Heart left ventricle (tissue), 16 donors: ENCODE data around the gene MRM2. TPM values are rescaled to one million over a fixed set of nuclear protein-coding genes. Genes with fewer than 3 reads are reported as not detected.

Experiments
- ATAC-seq, 4 donors: fragments of 200-7000 bp; cut with Tn5 transposase; one replicate each; pipeline ENCODE4 v1.9.1; 2020 to 2022; ENCODE audit warnings: moderate library complexity in 4 of 4, mild to moderate bottlenecking in 3 of 4, moderate number of reproducible peaks in 1 of 4
- DNase-seq, 5 donors: peaks; one replicate each; pipeline ENCODE4 v3.0.0-alpha.2; 2020
- H3K27ac ChIP-seq, 12 donors: fragments of 200-600 bp; sonication (generic) in 4 of 12; one replicate each; pipeline versions ENCODE4 v1.5.0 to v1.8.0; 2016 to 2022; ENCODE audit warnings: mild to moderate bottlenecking in 2 of 12
- H3K27me3 ChIP-seq, 9 donors: fragments of 200-600 bp; sonication (generic) in 2 of 9; one replicate each; pipeline versions ENCODE4 v1.5.1 to v1.8.0; 2016 to 2022; ENCODE audit warnings: mild to moderate bottlenecking in 3 of 9
- H3K36me3 ChIP-seq, 9 donors: fragments of 200-600 bp; sonication (generic) in 2 of 9; one replicate each; pipeline versions ENCODE4 v1.5.0 to v1.8.0; 2018 to 2022; ENCODE audit warnings: mild to moderate bottlenecking in 2 of 9
- H3K4me1 ChIP-seq, 12 donors: fragments of 200-600 bp; sonication (generic) in 4 of 12; one replicate each; pipeline versions ENCODE4 v1.5.0 to v1.8.0; 2016 to 2022; ENCODE audit warnings: mild to moderate bottlenecking in 3 of 12
- H3K4me3 ChIP-seq, 12 donors: fragments of 200-600 bp; sonication (generic) in 4 of 12; one replicate each; pipeline versions ENCODE4 v1.5.0 to v1.8.0; 2017 to 2022; ENCODE audit warnings: mild to moderate bottlenecking in 9 of 12, moderate library complexity in 4 of 12
- H3K9me3 ChIP-seq, 12 donors: fragments of 200-600 bp; sonication (generic) in 4 of 12; one replicate each; pipeline versions ENCODE4 v1.5.0 to v1.8.0; 2016 to 2022; ENCODE audit warnings: mild to moderate bottlenecking in 1 of 12
- CTCF ChIP-seq, 12 donors: fragments of 200-600 bp; sonication (generic) in 4 of 12; IDR thresholded peaks; one replicate each; pipeline versions ENCODE4 v1.5.0 to v1.8.0; 2018 to 2022; ENCODE audit warnings: antibody characterized with exemption in 12 of 12, mild to moderate bottlenecking in 5 of 12
- POLR2A ChIP-seq, 2 donors: fragments of 450-650 bp; IDR thresholded peaks; one replicate each; pipeline ENCODE4 v1.6.1; 2017; ENCODE audit warnings: antibody characterized with exemption in 2 of 2, mild to moderate bottlenecking in 2 of 2, moderate library complexity in 2 of 2
- WGBS, 4 donors: extraction: QIAGEN DNeasy Blood & Tissue Kit in 2 of 4; methylation state at CpG; one replicate each; pipeline versions ENCODE4 v1.1.5 to v1.1.7; 2013 to 2018; 5-methylcytosine and 5-hydroxymethylcytosine counted together
- intact Hi-C, 10 donors: fragments of 100-400 bp; cut with DNase I; formaldehyde crosslinking; loops; one replicate each; pipeline versions ENCODE4 v1.11.1 to v1.14.2; 2022
- polyA plus RNA-seq, 2 donors: library from polyadenylated mRNA; stranded (reverse); fragments of 200-250 nt; gene quantifications; one replicate each; pipeline ENCODE4 v1.2.3, GENCODE V29; 2013
- total RNA-seq, 9 donors: library from RNA; depleted of rRNA in 2 of 9; stranded (reverse); fragments of >200 nt in 2 of 9; fragmentation: NEBNext Ultra II Directional in 3 of 9; extraction: Animal tissue kit (Norgen Biotek cat#: 25700) in 3 of 9; gene quantifications; one replicate each; pipeline versions ENCODE4 v1.1.0 to v1.2.4, GENCODE V29; 2016 to 2023
- donor health status: ischemic (EF 13 %, LVEDD 7.1; RV severe dilation, severe dysfunction).
- donor health status: healthy with polysubstance abuse.
- donor health status: DM: no; HTN: yes; CAD: no.
- donor health status: DM: no; HTN: no; CAD: no.
- donor health status: ischemic (EF 25% LVEDD 6.9; RV normal size, moderate dysfunction).
- donor health status: ischemic (EF 25% LVEDD 5.7; RV mildly dilated, moderate dysfunction).
- donor health status: healthy.
- donor health status: DM: yes; HTN: yes; CAD: no.
- donor health status: ischemic (EF 35%, LVEDD 5.7; RV mildly dilated, moderate dysfunction).
- donor health status: nonischemic (EF 11% LVEDD 7.7; RV severe dilation, severe dysfunction).
- donor health status: DM: yes; HTN: yes; CAD: no.
- donor health status: PGD.
- donor health status: ischemic (EF 29% LVEDD 5.4; RV normal size, mild dysfunction).
- donor health status: nonischemic (EF 23%, LVEDD 6.1; RV moderate dilation, normal function).

MRM2 gene
- total and polyA plus RNA-seq, 11 donors: 14.2 to 31.5 (median 20.3) TPM

GRCh38 chr7:2231992-2232765 lies 9.8 kb downstream of the MRM2 start:
- intact Hi-C loops: loop anchor here in 1 of 10 donors (5.0 kb wide), 1 partner anchor 115 kb away; no protein-coding TSS in a partner anchor
- Histone ChIP-seq H3K27me3 (no peaks in the 10 kb centered on the region), H3K9me3 (no peaks in the 10 kb centered on the region), H3K4me1 (peaks cover 2 to 33% (median 22%) of the 10 kb centered on the region in 12 donors), H3K27ac (peak overlapping the region in 11 of 12 donors; percentile 24 to 87 (median 79)), H3K4me3 (peak overlapping the region; percentile 82 to 100 (median 96)), H3K36me3 (peaks cover 0 to 51% (median 41%) of the 10 kb centered on the region in 9 donors)
- DNase-seq: no peak
- 3 to 6% (median 3%) methylated on average over 24 to 46 of the region's 46 CpGs for WGBS, 4 donors
- ATAC-seq: peak; percentile 1 to 62 (median 24)
- TF ChIP-seq CTCF (IDR thresholded peaks at IDR 0.05) (no peak), POLR2A (IDR thresholded peaks at IDR 0.05) (no peak)

GRCh38 chr7:2230882-2231281 lies 11.1 kb downstream of the MRM2 start:
- TF ChIP-seq CTCF (IDR thresholded peaks at IDR 0.05) (no peak), POLR2A (IDR thresholded peaks at IDR 0.05) (no peak)
- ATAC-seq (no peak), DNase-seq (no peak)
- intact Hi-C loops: loop anchor here in 1 of 10 donors (5.0 kb wide), 1 partner anchor 116 kb away; no protein-coding TSS in a partner anchor
- Histone ChIP-seq H3K36me3 (peaks cover 0 to 53% (median 44%) of the 10 kb centered on the region in 9 donors), H3K4me1 (peaks cover 2 to 30% (median 22%) of the 10 kb centered on the region in 12 donors), H3K27ac (no peak overlapping the region), H3K9me3 (no peaks in the 10 kb centered on the region), H3K27me3 (no peaks in the 10 kb centered on the region), H3K4me3 (peak overlapping the region in 3 of 12 donors; percentile 82 to 95 (median 94))
- 92 to 95% (median 93%) methylated on average over 9 of the region's 9 CpGs for WGBS, 4 donors

- no peaks in the 10 kb centered on the region for H3K9me3 ChIP-seq
- 93 to 99% (median 95%) methylated on average over 8 of the region's 8 CpGs for WGBS, 4 donors
- peaks cover 2 to 30% (median 20%) of the 10 kb centered on the region in 12 donors for H3K4me1 ChIP-seq
These were observed 11.8 kb downstream of the MRM2 start for GRCh38 chr7:2230226-2230625.

More at GRCh38 chr7:2230226-2230625, 11.8 kb downstream of the MRM2 start:
- H3K4me3 ChIP-seq: no peak overlapping the region
- TF ChIP-seq POLR2A (IDR thresholded peaks at IDR 0.05) (no peak), CTCF (IDR thresholded peaks at IDR 0.05) (no peak)
- intact Hi-C loops: loop anchor here in 1 of 10 donors (5.0 kb wide), 1 partner anchor 117 kb away; no protein-coding TSS in a partner anchor
- DNase-seq (no peak), ATAC-seq (no peak)
- H3K27me3 ChIP-seq: no peaks in the 10 kb centered on the region
- peaks cover 0 to 54% (median 42%) of the 10 kb centered on the region in 9 donors for H3K36me3 ChIP-seq
- no peak overlapping the region for H3K27ac ChIP-seq
